Esophagus mucosa (tissue), 1 donor: ENCODE results near the gene SNRPA1. TPM values are rescaled to one million over a fixed set of nuclear protein-coding genes. Genes with fewer than 3 reads are reported as not detected.

Source experiments
- ATAC-seq: fragments of 200-7000 bp; cut with Tn5 transposase; one replicate; pipeline ENCODE4 v1.9.1; 2020
- total RNA-seq: library from RNA; stranded (reverse); gene quantifications from one replicate; pipeline ENCODE4 v1.2.4, GENCODE V29; 2023
- donor health status: DM: yes; HTN: yes; CAD: no.

The SNRPA1 gene
- total RNA-seq, 1 donor from 2014 or later, result 44.5 TPM

DNA sequence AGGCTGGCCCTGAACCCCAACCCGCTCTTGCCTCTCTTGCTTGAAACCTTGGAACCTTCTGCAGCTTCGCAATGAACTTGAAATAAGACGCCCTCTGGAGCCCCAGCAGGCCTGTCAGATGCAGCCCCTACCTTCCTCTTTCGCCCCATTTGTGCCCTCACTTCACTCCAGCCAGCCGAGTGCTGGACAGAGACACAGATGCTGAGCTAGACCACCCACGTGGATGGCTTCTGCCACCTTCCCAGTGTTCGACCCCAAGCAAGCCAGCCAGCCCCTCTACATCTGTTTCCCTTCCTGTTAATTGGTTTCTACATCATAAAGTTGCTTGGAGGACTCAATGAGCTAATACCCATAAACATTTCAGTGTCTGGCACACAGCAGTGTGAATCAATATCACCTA is 23.8 kb upstream of the SNRPA1 start:
- no peak for ATAC-seq

DNA sequence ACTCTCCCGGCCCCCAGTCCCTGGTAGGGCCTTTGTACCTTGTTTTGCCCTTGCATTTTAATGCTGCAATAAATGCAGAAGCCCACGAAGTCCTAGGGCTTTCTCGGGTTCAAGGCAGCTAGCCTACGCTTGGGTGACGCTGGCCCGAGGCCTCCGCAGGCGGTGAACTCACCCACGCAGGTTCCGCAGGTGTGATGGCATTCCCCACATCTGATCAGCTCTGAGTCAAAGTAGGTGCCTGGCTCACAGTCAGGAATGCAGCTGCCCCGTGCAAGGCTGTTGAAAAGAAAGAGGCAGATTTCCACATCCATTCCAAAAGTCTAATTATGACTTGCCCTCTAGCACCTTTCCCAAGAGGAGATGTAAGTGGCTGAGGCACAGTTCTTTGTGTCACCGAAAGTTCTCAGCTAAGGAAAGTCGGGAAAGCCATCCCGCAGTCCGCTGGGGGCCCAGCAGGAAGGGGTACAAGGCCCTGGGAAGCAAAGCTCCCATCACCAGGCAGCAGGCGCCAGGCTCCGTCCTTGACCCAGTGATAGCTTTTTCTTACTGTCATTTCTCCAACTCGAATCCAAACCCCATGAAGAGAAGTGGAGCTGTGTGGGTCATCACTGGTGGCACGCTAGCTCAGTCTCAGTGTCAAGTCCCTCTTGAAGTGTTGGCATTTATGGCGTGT is 23.2 kb upstream of the SNRPA1 start:
- peak; percentile 93 for ATAC-seq

DNA sequence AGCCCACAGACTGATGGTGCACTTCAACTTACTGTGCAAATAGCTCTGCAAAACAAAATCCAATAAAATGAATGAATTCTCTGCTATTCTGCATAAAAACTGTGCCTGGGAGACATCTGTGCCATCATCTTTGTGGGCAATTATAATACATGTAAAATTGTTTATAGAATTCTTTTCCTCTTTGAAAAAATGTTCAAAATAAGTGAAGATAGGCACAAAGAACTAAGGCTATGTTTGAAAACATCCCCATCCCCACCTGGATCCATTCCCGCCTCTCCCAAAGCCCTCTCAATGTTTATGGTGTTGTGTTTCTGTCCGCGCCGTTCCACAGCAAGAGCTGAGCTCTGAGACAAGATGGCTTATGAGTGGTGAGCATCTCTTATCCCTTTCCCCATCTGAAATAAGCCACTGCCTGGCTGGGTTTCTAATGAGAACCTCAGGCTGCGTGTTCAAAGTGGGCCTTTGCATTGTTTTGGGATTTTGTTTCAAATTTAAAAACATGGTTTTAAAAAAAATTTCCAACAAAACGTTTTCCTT is 22.4 kb upstream of the SNRPA1 start:
- no peak for ATAC-seq

DNA sequence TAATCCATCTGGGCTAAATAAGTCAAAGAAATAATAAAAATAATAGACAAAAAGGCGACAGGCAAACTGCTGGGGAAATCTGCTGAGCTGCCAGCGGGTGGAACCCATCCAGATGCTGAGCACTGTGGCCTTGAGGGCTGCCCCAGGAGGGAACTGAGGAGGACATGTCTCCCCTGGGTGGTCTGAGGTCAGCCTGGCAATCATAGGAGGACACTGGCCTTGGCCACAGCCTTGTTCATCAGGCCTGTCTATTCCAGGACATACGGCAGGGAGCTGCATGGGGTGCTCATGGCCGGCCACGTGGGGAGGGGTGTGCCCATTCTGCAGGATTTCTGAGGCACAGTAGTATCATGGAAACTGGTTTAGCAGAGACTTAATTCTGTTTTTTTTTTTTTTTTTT is 21.5 kb upstream of the SNRPA1 start:
- ATAC-seq, result peak; percentile 72

DNA sequence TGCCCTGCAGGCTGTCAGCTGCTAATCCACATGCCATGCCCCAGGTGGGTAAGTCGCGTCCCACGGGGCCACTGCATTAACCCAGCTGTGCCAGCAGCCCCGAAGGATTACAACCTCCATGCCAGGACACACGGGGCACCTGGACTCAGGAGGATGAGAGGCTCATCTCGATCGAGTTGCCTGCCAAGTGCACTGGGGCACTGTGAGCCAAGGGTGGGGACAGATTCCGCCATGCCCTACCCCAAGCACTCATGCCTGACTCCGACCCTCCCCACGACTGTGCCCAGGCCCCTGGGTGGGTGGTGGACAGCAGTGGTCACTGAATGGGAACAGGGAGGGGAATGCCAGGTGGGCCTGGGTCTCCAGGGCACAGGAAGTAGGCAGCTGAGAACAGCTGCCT is 20.7 kb upstream of the SNRPA1 start:
- ATAC-seq, result no peak

DNA sequence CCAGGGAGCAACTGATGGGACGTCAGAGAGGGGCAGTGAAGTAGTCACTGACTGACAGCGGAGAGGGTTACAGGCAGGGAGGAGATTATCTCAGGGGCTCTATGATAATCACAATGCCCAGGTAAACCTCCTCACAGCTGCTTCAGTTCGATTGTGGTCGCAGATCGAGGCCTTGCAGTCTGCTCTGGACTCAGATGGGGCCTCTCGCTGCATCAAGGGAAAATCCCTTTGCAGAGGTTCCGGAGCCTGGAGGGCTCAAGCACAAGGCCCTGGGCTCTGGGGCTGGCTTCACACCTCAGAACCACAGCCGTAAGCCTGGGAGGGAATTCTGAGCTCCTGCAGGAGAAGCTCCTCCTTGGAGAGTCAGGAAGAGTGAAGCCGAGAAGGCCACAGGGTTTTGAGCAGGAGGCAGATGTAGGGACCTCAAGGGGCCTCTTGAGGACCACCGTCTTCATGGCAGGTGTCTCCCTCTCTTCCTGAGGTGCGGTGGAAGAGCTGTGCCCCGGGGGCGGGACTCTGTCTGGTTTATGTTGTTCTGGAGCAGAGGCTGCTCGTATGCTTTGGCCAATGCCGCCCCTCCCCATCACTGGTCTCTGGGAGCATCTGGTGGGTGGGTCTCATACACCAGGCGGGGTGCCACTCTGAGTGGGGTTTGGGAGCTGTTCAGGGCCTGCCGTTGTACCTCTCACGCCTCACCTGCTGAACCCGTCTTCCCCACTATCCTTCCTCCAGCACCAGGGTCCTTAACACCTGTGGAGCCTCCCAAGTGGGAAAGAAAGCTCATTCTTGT is 19.5 kb upstream of the SNRPA1 start:
- ATAC-seq, result no peak

DNA sequence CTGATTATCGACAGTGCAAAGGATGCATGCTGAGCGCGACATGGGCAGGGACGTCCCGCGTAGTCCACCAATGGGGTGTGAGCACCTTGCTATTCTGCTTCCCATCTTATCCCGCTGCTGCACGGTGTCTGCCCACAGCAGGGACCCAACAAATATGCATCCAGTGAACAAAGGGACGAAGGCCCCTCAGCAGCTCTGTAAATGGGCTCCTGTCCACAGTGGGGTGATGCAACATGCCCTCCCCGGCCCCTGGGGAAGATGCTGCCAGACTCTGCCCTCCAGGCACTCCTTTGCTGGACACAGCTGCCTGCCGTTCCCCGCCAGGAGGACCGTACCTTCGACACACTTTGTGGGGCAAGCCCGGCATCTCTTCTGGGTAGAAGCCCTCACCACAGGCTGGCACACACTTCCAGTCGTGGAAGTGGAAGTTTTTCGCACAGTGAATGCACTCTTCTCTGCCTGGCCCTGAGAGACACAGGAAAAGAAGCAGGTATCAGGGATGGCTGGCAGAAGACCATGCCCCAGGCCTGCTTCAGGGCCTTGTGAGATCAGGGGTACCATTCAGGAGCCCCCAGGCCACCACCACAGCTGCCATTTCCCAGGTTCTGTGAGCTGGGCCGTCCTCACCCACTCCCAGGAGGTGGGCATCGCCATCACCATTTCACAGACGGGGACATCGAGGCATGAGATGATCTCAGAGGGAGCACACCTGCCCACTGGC is 18.2 kb upstream of the SNRPA1 start:
- ATAC-seq, result no peak

DNA sequence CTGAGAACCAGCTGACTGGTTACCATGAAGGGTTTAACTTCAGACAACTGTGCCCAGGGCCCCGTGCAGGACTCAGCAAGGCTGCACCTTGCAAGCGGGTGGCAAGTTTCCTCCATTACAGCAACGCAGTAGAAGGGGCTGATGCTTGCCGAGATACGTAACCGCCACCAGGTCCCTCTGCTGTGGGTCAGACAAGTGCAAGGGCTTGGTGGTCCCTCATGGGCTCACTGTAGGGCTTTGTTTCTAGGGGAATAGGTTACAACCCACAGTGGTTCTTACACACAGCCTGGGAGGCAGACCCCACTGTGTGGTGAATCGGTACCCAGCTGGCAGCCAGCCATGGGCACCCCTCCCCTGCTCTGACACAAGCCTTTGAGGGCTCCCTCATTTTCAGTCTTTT is 15.5 kb upstream of the SNRPA1 start:
- no peak for ATAC-seq

DNA sequence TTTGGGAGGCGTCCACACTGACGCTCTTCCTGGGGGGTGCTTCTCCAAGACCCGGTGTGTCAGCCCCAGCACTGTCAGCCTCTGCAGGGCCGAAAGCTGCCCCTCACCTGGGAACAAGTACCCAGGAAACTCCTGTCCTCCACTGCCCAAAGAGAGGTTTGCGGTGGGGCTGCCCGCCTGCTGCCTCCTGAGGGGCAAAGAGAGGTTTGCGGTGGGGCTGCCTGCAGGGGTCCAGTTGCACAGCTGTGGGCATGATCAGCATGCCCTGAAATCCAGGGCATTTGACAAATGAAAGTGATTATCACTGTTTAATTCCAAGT is 15.1 kb upstream of the SNRPA1 start:
- no peak for ATAC-seq

DNA sequence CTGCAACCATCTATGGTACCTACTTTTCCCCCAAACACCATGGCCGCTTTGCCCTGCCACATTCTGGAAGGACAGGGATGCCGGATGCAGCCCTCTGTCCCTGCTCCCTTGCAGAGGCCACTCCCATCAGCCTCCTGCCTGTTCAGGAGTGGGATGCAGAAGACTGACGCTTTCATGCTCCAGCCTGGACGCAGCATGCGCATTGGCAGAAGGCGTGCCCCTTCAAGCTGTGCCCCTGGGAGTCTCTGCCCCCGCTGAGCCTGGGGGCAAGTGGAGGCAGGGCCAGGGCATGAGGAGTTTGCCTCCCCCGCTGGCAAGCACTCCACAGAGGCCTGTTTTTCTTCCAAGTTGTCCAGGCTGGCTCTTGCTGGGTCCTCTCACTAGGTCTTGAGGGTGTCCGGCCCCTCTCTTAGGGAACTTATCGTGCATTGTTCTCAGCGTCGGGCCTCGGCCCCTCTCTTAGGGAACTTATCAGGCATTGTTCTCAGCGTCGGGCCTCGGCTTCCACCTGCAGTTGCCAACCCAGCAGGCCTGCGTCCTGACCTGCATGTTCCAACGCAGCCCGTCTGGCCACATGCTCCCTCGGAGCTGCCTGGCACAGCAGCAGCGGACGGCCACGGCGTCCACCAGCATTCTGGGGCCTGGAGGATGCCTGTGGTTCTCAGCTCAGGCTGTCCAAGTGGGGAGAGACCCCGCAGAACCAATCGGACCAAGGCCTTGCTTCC is 14.6 kb upstream of the SNRPA1 start:
- ATAC-seq, result no peak

DNA sequence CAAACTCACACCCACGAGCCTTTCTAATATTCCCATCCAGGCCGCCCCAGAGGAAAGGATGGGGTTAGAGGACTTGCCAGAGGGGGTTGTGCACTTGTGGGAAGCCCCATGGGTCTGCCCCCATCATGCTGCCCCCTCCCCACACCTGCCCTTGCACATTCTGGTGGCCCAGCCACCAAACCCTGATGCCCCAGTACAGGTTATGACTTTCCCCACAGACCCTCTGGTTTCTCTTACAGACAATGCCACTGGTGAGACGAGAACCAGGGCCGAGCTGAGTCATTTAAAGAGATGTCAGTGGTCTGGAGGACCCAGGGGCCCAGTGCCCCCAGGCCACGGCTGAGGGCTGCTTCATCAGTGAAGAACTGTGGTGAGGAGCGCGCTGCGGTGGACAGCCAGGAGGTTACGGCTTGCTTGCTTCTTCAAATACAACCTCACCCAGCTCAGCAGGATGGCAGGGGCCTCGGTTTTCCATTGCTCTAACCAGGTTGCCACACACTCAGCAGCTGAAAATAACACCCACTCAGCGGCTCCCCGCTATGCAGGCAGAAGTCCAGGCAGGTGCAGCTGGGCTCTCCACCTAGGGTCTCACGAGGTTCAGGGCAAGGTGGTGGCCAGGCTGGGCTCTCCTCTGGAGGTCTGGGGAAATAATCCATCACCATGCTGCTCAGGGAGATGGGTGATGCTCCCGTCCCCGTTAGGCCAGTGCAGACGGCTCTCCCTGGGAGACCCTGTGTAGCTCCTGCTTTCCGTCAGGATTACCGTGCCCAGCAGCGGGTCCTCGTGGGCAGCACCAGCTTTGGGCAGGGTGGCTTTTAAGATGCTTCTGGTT is 13.8 kb upstream of the SNRPA1 start:
- no peak for ATAC-seq

DNA sequence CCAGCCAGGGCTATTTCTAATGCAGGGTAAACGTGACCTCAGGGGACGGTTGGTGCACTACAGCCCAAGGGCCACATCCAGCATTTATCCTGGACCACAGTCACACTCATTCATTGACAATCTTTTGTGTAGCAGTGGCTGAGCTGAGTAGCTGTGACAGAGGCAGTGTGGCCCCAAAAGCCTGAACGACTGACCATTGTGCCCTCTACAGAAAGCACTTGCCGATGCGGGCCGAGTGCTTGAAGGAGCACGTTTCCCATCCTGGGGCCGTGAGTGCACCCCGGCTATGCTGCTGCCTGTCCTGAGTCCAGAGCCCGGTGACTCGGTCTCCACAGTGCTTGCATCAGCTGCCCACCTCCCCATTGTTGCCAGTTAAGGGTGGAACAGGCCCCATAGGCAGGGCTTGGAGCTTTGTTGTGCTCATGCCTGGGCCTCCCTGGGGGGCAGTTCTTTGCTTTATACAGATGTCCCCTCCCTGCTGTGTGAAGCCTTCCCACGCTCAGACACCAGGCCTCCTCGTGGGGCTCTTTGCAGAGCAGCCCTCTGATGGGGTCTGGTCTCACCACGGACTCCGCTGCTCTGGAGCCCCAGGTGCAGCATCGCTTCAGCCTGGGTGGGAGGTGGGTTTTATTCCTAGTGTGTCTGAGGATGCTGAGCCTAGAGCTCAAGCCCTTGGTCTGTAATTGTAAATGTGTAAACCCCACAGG is 13.0 kb upstream of the SNRPA1 start:
- ATAC-seq, result no peak

DNA sequence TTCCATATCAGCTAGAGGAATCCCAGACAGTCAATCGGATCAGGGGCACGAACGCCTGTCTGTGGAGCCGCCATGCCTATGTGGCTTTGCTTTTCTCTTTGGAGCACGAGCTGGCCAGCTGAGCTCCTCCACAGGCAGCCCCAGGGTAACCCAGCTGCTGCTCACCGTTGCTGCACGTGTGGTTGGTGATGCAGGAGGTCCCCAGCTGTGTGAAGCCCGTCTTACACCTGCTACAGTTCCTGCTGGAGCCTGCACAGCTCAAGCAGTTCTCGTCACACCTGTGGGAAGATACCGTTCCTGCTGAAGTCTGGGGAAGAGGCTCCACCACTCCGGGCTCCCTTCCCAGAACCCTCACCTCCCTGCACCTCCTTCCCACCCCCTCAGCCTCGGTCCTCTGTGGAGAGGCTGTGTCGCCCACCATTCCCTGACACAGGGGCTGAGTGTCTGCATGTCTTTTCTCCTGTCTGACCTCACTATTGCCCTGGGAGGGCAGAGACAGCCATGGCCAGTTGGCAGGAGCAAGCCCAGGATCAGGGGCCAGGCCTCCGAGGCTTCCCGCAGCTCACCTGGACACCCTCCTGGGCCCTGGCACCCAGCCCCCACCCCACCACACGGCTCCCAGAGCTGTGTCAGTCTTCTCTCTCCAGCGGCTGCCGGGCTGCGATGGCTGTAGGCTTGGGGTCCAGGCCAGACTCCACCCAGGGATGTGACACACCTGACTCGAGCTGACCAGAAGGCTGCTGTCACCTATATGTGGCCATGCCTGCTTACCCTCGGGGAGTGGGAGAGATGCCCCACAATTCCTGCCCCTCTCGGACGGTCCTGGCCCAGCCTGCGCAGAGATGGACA is 12.2 kb upstream of the SNRPA1 start:
- no peak for ATAC-seq

DNA sequence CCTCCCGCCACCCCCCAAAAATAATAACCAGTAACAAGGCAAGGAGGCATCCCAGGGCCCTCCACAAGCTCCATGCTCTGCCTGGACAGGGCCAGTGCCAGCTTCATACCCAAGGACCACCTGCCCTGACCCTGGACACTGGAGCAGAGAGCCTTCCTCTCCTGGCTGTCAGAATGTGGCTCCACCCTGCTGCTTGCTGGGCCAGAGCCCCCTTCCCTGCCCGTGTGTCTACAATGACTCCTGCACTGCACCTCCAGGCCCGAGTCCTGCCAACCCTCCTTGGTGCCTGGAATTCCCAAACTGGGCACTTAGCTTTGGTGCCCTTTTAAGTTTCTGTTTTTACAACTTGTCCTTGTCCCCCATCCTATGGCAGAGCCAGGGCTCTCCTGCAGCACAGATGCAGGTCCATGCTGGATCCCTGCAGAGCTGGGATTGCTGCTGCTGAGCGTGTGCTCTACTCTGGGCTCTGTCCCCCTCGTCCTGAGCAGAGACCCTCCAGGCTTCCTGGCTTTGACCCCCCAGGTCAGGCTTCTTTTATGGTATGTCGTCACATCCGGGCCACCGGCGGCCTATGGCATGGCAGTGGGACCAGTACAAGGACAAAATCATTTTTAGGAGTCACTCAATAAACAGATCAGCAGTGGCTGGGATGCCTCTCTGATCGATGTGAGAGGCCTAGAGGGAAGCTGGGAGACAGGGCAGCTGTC is 11.4 kb upstream of the SNRPA1 start:
- ATAC-seq, result no peak

DNA sequence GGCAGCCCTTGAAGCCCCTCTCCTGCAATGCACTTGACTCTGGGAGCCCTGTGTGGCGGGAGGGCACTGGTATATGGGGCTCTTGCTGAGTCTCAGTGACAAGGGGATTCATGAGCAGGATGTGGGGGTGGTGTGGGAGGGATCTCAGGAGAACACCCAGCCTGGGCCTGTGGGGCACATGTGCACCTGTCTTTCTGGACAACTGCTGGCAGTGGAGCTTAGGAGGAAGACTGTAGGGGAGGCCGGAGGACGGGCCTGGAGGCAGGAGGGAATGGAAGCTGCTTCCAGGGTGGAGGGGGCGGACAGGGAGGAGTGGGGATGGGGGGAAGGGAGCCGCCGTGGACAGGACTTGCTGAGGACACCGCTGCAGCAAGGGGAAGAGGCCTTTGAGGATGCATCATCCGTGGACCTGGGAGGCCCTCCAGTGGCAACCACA is 10.8 kb upstream of the SNRPA1 start:
- ATAC-seq, result no peak

DNA sequence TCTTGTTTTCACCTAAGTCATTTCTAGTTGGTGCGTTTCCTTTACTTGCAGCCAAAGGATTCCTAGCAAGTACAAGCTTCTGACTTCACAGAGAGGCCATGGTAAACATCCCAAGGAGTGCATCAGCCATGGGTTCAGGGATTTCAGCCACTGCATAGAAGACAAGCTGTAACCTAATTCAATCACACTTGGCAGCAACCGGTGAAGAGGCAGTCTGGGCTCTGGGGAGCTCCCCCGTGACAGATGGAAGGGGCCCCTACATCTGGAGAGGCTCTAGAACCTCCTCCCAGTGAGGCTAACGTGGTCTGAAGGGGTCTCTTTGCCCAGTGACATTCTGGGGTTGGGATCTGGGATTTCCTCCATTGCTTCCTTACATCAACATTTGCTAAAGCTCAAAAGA is 8.4 kb upstream of the SNRPA1 start:
- no peak for ATAC-seq

DNA sequence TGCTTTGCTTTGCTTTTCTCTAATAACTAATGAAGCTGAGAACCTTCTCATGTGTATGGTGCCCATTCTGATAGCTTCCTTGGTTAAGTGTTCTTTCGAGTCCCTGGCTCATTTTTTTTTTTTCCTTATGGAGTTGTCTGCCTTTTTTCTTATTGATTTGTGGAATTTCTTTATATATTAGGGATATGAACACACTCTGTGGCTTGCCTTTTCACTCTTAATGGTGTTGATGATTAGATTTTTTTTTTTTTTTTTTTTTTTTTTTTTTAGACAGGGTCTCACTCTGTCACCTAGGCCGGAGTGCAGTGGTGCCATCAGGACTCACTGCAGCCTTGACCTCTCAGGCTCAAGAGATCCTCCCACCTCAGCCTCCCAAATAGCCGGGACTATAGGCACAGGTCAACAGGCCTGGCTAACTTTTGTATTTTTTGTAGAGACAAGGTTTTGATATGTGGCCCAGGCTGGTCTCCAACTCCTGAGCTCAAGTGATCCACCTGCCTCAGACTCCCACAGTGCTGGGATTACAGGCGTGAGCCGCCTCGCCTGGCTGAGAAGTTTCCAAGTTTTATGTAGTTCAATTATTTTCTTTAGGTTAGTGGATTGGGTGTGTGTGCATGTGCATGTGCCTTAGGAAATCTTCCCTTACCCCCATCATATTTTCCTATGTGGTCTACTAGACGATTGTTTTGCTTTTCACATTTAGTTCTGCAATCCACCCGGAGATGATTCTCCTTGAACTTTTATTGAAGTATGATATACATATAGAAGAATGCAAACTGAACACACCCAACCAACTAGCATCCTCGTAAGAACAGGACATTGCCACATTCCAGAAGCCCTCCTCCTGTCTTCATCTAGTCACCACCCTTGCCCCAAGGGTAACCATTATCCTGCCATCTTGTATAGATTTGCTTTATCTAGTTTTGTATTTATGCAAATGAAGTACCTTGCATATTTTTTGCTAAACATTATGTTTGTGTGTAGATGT is 1.7 kb upstream of the SNRPA1 start:
- ATAC-seq, result no peak

DNA sequence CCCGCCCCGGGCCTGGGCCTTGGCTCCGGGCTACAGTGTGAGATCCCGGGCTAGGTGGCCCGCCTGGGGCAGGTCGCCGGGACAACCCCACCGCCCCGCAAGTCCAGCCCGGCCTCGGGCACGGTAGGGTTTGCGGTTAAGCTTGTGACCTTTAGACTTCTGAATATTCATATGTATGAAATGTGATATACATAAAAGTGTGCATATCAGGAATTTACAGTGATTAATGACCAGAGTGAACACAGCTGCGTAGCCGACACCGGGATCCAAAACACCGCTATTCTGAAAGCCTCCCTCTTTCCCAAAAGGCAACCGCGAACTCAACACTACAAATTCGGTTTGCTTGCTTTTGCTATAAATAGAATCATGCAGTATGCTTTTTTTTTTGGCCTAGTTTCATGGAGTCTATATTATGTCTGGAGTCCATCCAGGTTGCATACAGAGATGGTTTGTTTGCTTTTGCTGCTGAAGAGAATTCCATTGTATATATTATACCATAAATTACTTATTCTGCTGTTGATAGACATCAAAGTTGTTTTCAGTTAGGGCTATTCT is 636 bp upstream of the SNRPA1 start:
- ATAC-seq, result no peak
